GM12872 (cell line): ENCODE results near the gene SPATS2L.

Source experiments
- TF ChIP-seq, protein P1 (sequence below): IDR thresholded peaks from 3 replicates; pipeline ENCODE4 v1.5.1; 2011; ENCODE audit warnings: low read depth, mild to moderate bottlenecking, low read length, moderate library complexity; ENCODE audit not compliant: insufficient read depth

The SPATS2L gene

DNA sequence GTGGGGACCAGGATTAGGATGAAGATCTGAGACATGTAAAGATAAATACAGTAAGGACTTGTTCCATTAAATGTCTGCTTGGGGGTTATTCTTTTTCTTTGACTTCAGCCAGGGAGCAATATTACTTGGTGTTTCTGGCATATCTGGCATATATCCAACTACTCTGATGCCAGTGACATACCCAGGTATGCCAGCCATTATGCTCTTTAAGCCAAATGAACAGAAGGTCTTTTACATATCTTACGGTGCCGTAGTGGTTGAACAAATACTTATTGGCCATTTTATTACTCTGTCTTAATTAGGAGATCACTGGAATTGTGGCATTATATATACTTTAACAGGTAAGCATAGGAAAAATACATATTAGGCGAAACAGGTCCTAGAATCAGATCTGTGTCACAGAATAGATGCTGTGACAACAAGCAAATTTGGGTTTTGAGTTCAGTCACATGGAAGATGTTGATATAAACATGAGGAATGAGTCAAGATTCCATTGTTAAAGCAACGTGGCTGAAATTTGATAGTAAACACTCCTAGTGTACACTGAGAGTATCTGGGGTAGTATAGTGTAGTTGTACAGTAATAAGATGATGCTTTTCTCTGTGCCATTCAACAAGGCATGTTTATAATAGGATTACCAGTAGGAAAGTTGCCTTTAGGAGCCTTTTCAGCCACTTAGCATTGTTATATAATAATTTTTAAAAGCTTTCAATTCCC lies 140.8 kb downstream of the SPATS2L start:
- TF ChIP-seq, protein P1, sequence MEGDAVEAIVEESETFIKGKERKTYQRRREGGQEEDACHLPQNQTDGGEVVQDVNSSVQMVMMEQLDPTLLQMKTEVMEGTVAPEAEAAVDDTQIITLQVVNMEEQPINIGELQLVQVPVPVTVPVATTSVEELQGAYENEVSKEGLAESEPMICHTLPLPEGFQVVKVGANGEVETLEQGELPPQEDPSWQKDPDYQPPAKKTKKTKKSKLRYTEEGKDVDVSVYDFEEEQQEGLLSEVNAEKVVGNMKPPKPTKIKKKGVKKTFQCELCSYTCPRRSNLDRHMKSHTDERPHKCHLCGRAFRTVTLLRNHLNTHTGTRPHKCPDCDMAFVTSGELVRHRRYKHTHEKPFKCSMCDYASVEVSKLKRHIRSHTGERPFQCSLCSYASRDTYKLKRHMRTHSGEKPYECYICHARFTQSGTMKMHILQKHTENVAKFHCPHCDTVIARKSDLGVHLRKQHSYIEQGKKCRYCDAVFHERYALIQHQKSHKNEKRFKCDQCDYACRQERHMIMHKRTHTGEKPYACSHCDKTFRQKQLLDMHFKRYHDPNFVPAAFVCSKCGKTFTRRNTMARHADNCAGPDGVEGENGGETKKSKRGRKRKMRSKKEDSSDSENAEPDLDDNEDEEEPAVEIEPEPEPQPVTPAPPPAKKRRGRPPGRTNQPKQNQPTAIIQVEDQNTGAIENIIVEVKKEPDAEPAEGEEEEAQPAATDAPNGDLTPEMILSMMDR = no peak

DNA sequence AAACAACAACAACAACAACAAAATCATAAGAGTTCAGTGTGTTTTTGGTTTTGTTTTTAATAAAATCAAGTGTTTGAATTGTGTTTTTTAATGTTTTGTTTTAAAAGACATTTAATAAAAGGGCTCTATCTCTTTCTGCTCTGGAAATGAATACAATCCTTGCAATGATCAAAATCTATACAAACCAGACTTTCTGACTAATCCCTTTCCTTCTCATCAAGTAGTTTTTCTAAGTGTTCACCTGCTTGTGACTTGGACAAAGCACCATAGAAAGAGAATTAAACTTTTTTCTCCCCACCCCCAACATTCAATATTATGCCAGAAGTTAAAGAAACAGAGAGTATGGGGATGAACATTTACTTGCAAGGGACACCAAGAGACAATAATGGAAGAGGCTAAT lies 142.0 kb downstream of the SPATS2L start:
- TF ChIP-seq, protein P1 = no peak

DNA sequence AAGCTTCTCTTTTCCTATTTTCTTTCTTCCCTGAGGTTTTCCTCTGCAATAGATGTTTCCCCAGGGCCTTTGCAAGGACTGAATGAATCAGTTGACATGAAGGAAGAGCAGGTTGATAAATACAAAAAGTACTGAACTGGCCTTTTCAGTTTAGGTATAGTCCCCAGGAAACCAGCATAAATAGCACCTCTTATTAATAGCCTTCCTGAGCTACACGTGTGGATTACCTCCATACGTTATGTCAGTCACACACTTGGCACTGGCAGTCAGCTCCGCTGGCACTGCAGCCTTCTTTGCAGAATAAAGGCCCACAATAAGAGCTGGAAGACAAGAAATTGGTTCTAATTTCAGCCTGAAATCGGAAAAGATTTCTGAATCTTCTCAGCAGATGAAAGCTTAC lies 142.7 kb downstream of the SPATS2L start:
- TF ChIP-seq, protein P1 = no peak

DNA sequence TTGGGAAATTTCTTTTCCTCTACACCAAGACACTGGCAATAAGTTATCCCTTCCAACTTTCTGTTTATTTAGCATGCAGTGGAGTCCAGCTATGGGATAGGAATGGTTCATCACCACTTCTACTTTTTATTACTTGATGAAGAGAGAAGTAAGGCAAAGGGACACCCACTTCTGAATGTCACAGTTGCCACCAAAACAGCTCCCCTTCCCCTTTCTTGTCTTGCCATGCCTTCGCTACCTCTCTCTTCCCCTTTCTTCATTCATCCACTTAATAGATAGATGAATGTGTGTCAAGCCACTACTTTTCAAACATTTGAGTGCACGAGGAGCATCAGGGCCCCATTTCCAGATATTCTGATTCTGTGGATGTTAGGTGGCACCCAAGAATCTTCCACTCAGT lies 143.8 kb downstream of the SPATS2L start:
- TF ChIP-seq, protein P1 = no peak

DNA sequence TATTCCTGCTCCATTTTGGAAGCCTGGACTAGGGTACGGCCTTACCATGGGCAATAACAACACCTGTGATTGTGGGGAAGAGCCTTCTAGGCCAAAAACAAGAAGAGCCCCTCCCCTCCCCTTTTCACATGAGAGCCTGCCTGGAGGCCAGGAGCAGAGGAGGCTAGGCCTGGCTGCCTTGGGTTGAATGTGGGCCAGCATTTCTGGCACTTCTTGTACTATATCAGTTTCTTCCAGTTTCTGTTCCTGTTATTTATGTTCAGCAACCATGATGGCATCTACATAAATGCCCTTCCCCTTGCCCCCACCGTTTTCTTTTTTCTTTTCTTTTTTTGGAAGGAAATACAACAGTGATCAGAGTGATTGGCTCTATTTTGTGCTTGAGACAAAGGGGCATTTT lies 145.0 kb downstream of the SPATS2L start:
- TF ChIP-seq, protein P1 = no peak

DNA sequence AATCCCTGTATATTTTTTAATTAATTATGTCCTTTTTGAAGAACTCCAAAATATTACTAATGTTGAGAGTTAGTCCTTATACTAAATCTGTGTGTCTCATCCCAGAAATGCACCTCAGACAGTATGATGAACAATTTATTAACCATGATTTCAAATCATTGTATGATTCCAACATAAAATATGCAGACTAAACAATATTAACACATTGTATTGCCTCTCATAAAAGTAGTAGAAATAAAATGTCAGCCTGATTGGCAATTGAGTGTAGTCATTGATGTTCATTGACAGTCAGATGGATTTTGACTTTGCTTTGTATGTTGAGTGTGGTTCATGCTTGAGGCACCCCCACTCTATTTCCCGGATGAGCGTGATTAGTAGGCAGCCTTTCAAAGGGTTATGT lies 145.9 kb downstream of the SPATS2L start:
- TF ChIP-seq, protein P1 = no peak

DNA sequence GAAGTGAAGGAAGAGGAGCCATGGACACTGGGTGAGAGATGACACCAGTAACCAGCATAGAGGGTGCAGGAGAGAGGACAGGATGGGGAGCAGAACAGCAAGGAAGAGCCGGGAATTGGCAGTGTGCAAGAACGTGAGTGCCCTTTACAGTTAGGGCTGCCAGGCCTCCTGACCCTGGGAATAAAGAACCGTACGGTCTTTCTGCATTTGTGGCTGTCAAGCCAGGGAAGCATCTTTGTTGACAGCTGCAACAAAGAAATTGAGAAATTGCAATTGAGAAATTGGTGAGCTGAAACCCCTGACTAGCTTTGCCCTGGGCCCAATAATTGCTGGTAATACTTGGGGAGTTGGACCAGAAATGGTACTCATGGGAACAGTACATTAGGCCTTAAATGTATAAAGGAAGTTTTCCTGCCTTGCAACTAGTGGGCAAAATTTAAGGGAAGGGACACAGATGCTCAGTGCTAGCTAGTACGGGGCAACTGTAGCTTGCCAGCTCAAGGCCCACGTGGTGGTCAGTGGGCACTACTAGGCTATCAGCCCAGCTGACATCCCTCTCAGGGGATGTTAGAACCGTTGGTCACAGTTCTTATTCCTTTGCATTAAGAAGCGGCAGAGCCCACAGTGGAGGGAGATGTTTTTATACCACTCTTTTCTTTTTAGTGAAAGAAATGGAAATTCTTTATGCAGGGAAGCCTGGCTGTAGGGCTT lies 146.8 kb downstream of the SPATS2L start:
- TF ChIP-seq, protein P1 = no peak
